HG02885 (cell line): ENCODE data around the gene PPP1R3G.
"Not testable (repeated sequence)": the region's sequence is repeated elsewhere in the genome, so short reads cannot be mapped to it uniquely, and the experiment has no call there.

Experiments used
- ATAC-seq: cut with Tn5 transposase; IDR thresholded peaks from one replicate; pipeline ENCODE4 v1.9.1; 2021; ENCODE audit warnings: mild to moderate bottlenecking; ENCODE audit not compliant: unreplicated experiment, poor library complexity

Gene PPP1R3G

DNA sequence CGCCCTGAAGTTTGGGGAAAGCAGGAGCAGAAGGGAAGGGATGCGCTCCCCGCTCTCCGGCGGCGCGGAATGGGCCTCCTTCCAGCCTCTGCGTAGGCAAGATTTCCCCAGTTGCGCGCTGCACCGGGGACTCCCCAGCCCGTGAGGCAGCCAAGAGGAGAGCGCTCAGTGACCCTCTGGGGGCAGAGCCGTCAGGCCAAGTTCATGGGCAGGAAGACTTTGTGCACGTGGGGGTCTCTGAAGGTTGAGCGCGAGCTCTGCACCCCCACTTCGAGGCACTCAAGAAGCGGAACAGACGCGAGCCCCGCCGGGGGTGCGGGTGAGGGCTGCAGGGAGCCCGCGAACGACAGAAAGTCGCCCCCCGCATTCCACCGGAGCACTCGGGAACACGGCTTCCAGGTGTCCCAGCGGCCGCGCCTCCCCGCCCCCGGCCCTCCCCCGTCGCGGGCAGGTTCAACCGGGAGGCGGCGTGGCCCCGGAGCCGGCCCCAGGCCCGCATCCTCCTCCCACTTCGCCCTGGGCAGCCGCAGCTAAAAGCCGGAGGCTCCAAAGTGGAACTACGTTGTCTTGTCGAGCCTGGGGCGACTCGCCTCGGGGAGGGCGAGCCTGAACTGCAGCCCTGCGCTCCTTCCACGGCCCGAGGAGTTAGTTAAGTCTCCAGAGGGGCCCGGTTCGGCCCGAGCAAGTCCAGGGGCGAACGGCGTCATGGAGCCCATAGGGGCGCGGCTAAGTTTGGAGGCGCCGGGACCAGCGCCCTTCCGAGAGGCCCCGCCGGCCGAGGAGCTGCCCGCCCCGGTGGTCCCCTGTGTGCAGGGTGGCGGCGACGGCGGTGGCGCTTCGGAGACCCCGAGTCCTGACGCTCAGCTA, at the start of gene PPP1R3G:
PPP1R3G (plus strand) TSS at position 561 of the 867 bp plus-strand sequence; CDS start at position 706, 145 bp downstream.
- peak; percentile 57 for ATAC-seq

DNA sequence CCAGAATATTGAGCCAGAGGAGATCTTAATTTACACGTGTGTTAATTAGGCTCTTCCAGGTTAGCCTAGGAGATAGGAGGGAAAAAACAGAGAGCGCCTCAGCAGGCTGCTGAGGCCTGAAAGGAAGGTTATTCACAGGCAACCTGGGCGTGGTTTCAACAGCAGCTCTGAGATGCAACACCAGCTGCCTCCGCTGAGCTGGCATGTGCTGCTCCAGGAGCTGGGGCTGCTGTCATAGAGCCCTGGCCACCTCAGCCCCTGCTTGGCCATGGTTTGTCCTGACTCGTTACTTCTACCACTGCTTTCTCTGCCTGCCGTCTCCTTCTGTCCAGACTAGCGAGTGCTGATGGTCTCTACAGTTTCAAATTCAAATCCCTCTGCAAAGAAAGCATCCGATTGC, 48.9 kb upstream of the PPP1R3G start:
- no peak for ATAC-seq

DNA sequence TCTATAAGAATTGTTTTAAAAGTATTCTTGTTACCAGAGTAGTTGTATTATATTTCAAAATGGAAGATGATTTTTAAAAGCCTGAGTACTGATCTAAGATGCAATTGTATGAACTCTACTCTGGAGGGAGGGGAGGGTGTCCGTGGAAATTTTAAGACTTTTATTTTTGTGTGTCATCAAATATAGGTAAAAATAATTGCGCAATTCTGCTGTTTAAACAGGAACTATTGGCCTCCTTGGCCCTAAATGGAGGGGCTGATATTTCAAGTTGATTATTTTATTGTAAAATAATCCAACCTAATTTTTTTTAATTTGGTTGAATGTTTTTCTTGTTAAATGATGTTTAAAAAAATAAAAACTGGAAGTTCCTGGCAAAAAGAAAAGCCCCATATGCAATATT, 43.2 kb upstream of the PPP1R3G start:
- ATAC-seq = no peak

DNA sequence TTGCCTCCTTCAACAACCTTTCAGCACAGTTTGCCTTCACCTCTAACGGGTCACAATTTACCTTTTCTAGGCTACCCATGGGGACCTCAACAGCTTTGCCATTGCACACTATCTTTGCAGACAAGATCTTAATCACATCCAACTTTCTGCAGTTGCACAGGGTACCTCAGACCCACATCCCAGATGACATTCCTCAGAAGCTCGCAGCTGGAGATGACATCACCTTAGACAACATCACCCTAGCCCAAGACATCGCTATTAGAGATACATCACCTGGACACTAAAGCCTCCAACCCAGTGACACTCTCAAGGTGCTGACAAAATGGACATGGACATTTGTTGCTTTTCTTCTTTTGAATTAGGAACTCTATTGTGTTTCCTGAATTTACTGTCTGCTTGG, 42.7 kb upstream of the PPP1R3G start:
- ATAC-seq = no peak

DNA sequence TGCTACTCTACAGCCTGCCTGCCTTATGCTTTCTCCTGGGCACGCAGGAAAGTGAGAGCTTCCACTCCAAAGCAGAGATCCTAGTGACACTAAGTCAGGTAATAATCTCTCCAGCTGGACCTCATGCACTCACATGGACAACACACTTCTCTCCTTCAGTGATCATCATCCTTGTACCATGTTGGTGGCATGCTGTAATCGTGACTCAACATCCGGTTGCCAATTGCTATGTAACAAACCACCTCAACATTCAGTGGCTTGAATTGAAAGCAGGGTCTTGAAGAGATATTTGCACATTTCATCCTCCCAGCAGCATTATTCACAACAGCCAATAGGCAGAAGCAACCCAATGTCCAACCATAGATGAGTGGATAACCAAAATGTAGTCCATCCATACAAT, 40.3 kb upstream of the PPP1R3G start:
- ATAC-seq = no peak

DNA sequence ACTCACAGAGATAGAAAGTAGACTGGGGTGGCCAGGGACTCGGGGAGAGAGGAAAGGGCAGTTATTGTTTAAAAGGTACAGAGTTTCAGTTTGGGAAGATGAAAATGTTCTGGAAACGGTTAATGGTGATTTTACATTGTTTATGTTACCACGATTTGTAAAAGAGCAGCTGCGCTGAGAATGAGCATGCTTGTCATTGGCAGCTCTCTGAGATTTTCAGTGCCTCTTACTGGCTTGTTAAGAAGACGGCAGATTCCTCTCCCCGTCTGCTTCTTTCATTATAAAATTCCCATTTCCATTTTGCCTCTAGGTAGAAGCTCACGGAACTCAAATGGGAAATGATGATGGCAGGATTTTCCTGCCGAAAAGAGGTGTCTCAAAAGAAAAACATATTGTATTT, 39.7 kb upstream of the PPP1R3G start:
- no peak for ATAC-seq

DNA sequence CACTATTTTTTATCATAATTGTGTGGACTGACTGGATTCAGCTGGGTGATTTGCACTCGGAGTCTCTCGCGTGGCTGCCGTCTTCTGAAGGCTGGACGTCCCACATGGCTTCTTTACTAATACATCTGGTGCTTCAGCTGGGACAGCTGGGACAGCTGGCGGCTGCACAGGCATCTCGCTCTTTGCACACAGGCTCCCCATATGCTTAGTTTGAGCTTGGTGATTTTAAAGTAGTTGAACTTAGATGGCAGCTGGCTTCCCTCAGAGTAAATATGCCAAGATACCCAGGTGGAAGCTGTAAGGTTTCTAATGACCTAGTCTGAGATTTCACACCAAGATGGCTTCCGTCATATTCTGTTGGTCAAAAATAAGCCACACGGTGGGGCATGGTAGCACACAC, 38.7 kb upstream of the PPP1R3G start:
- ATAC-seq = no peak

DNA sequence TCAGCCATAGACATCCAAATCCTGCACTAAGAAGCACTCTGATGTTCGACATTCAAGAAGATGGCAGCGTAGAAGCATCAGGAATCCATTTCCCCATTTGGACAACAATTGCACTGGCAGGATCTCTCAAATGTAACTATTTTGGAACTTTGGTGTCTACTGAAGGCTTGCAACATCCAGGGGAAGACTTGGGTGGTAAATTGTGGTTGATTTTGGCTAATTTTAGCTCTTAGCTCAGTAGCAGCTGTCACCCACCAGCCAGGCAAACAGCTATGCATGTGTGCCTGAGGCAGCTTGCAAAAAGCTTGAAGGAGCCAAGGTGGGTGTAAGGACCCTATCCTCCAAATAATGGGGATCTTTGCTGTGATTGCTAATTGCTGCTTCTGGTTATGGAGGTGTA, 35.1 kb upstream of the PPP1R3G start:
- ATAC-seq = no peak

DNA sequence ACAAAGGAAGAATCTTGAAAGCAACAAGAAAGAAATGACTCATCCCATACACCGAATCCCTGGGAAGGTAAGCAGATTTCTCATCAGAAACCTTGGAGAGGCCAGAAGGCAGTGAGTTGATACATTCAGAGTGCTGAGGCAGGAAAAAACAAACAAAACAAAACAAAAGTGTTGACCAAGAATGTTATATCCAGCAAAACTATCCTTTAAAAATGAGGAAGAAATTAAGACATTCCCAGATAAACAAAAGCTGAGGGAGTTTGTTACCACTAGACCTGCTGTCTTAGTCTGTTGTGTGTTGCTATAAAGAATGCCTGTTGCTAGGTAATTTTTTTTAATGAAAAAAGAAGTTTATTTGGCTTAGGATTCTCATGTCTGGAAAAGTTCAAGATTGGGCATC, 33.7 kb upstream of the PPP1R3G start:
- no peak for ATAC-seq

DNA sequence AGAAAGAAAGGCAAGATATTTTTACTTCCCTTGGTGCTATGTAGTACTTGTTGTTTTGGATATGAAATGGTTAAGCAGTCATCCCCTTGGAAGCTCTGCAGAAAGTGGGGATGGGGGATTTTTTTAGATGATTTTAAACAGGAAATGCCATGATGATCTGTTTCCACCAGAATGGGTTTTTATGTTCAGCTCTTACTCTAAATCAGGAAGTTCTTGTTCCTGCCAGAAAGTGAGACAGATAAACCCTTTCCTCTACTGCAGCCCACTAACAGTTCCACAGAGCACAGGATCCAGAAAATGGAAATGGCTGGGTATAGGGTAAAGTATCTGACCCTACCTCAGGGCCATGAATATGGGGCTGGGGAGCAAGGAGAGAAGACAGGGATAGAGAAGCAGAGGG, 32.1 kb upstream of the PPP1R3G start:
- no peak for ATAC-seq

DNA sequence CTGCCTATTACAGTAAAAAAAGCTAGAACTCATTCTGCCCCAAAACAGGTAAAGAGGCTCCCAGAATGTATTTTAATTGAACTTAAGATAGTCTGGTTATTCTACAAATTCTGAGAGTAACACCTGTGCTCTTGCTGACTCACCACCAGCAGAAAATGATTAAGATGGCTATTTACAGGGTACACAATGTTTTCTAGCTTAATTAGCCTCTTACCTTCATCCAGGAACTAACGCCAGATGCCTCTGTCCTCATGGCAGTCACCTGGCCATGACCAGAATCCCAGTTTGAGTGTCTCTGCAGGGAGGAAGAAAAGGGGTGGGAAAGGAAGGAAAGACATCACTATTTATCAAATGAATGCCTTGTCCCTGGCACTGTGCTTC, 31.3 kb upstream of the PPP1R3G start:
- ATAC-seq = no peak

DNA sequence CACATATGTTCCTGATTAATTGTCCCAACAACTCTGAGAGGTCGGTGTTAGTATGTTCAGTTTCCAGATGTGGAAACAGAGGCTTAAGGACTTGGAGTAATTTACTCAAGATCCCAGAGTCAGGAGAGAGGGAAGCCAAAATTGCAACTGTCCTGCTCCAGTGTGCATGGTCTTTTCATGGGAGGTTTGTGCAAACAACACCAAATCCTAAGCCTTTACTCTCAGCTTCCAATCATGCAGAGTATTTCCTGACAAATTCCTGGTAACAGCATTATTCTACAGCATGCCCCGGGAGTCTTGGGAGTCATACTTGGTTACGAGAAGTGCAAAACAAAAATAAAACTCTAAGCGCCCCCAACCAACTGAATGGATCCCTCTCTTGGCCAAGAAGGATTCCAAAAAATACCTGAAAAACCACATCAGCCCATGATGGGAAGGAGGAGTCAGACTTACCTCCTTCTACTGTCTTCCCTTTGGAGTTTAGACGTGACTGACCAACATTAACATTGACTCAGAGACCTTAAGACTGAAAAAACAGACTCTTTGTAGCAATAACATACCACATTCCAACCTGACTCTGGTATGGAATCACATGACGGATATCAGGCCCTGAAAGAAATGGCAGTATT, 30.8 kb upstream of the PPP1R3G start:
- no peak for ATAC-seq

DNA sequence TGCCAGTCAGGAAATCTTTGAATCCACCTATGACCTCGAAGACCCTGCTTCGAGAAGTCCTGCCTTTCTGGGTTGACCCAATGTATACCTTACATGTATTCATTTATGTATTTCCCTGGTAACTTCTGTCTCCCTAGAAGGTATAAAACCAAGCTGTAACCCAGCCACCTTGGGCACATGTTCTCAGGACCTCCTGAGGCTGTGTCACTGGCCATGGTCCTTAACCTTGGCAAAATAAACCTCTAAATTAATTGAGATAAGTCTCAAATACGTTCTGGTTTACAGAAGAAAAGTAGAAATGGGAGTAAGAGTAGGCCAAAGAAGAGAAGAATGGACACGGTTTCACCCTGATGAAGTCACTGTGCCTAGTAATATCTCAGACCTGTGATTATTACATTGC, 30.0 kb upstream of the PPP1R3G start:
- ATAC-seq = no peak

DNA sequence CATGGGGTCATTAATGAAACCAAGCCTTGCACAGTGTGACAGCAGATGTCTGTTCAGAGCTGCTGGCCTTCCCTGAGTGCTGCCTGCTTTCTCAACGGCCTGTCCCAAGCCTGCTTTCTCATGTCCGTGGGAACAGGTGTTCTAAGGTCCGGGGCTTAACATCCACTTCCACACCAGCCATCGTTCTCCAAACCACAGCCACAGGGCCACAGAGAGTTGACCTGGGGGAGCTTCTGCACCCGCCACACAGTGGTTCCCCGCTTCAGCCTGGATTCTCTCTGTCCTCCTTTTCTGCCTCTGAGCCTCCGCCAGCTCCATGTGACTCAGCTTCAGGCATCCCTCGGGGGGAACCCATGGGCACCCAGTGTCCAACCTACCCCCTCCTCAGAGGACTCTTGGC, 26.9 kb upstream of the PPP1R3G start:
- ATAC-seq = no peak

DNA sequence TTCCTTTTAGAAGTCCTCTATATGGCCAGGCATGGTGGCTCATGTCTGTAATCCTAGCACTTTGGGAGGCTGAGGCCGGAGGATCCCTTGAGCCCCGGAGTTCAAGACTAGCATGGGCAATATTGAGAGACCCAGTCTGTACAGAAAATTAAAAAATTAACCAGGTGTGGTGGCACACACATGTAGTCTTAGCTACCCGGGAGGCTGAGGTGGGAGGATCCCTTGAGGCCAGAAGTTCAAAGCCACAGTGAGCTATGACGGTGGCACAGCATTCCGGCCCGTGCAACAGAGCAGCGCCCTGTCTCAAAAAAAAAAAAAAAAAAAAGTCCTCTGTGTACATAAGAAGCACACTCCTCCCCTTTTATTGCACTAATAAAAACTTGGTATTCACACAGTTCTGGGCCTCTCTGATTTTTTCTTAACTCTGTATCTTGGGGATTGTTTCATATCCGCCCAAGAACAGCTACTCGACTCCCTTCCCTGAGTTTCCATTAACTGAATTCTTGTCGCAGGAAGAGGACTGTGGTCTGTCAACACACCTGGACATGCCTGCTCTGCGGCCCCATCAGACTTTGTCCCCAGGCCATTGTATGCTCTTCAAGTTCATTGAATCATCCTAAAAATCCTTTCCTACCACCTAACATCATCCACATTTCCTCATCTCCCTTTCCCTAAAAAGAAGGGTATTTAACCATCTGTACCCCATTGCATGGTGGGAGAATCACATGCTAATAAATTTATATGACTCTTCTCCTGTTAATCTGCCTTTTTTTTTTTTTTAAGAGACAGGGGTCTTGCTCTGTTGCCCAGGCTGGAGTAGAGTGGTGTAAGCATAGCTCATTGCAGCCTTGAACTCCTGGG, 25.9 kb upstream of the PPP1R3G start:
- no peak for ATAC-seq

DNA sequence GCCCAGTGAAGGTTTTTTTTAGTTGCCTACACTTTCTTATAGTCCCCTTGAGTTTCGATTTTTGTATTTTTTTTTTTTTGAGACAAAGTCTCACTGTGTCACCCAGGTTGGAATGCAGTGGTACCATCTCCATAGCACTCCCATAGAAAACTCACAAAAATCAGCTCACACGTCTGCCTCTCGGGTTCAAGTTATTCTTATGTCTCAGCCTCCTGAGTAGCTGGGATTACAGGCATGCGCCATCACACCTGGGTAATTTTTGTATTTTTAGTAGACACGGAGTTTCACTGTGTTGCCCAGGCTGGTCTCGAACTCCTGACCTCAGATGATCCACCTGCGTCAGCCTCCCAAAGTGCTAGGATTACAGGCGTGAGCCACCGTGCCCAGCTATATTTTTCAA, 24.7 kb upstream of the PPP1R3G start:
- not testable (repeated sequence) for ATAC-seq

DNA sequence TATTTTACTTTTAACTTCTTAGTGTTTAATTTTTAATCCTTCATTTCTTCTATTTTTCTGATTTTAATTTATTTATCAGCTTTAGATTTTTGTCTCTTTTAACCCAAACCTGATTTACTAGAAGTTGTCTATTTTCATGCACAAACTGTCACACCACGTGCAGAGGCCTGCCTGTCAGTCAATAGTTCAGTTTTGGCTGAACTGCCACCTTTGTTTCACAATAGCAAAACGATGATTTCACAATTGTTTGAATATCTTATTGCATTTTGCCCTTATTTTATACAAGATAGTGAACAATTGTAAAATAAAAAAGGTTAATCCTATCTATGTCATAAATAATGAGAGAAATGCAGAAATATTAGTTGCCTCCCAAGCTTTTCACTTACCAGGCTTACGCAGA, 24.0 kb upstream of the PPP1R3G start:
- no peak for ATAC-seq

DNA sequence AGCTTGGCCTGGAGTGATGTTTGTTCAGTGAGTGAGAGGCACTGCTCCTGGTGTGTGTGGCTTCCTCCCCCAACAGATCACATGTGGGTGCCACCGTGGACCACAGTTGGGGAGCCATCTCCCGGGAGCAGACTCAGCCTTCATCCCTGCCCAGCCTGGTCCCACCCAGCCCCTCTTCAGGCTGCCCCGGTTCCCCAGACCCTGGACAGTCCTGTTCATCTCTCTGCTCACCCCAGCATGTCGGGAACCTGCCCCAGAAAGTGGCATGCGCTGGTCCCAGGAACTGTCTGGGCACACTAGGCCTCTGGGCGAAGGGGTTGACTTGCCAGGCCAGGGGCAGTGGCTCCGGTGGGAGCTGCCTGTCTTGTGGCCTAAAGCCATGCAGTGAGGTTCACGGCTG, 21.5 kb upstream of the PPP1R3G start:
- ATAC-seq = no peak

DNA sequence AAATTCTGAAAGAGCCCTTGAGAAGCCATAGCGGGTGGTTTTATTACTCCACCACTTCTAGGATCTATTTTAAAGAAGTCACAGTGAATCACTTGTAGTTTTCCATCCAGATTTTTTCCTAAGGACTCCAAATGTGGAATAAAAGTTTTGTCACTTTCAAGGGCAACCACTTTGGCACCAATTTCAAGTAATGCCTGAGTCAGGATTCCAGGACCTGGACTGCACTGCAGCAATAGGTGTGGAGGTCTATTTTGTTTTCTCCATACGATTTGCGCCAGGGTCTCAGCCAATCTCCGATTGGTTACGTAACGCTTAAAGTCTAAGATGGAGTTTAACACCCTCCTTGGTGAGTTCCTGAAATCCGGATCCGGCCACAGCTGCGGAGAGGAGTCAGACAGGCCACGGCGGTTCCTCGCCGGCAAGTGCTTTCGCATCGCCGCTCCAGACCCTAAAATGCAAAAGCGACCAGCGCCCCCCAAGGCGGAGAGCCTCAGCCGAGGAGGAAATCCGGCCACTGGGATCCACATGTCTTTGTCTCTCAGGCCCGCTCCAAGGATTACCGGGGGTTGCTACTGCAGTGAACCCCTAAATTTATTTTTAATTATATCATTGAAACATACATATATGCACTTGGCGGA, 18.6 kb upstream of the PPP1R3G start:
- ATAC-seq = no peak

DNA sequence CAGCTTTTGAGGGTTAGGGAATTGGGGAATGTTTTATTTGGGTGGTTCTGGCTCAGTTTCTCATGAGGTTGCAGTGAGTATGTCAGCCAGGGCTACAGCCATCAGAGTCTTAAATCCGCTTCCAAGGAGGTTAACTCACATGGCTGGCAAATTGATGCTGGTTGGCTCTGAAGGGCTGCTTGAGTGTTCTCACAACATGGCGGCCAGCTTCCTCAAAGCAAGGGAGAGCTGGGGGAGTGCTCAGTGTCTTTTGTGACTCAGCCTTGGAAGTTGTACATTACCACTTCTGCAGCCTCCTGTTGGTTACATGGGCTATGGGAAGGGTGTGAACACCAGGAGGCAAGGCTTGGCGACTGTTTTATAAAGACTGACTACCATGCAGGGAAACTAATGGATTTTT, 17.8 kb upstream of the PPP1R3G start:
- no peak for ATAC-seq
